Fibroblast of mammary gland (primary cell): ENCODE data around the gene PTK6.

Experiments
- DNase-seq: peaks from one replicate; pipeline ENCODE4 v3.0.0-alpha.2; 2010; ENCODE audit warnings: low read depth
- H3K4me3 ChIP-seq: 2 replicates; pipeline ENCODE4 v1.5.1; 2011; ENCODE audit warnings: low read depth, mild to moderate bottlenecking, low read length, moderate library complexity; ENCODE audit not compliant: control insufficient read depth
- CTCF ChIP-seq: conservative IDR thresholded peaks from 2 replicates; pipeline ENCODE4 v1.5.1; 2011; ENCODE audit warnings: low read depth, low read length, inconsistent platforms; ENCODE audit not compliant: control insufficient read depth, insufficient read depth

PTK6 gene

DNA sequence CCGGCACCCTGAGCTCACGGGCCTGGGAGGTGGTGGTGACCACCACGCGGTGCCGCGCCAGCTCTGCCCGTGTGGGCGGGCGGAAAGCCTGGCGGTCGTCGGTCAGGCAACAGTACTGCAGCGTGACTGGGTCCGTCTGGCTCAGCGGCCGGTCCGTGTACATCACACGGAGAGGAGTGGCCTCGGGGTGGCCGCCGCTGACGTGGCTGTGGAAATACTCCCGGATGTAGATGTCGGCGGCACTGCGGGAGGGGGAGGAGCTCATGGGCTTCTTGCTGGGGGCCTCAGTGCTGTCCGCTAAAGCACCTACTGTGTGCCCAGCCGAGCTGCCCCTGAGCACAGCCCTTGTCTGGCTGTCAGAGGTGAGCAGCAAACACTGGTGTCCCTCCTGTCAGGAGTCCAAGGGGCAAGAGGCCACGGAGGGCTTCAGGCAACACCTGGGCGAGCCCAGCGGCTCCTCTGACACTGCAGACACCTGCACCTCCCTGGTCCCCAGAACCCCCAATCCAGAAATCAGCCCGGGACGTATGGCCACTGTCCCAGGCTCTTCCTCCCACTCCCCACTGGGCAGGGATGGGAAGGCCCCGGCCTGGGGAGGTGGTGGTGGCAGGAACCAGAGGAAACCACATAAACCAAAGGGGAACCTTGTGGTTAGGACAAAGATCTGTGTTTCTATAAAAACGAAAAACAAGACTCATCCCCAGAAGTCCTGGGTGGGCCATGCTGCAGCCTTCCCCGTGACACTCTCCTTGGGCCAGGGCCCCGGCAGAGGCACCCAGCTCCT, 30.4 kb upstream of the PTK6 start:
- no peak for TF ChIP-seq CTCF
- no peak for DNase-seq
- H3K4me3 ChIP-seq: no peak overlapping the region

DNA sequence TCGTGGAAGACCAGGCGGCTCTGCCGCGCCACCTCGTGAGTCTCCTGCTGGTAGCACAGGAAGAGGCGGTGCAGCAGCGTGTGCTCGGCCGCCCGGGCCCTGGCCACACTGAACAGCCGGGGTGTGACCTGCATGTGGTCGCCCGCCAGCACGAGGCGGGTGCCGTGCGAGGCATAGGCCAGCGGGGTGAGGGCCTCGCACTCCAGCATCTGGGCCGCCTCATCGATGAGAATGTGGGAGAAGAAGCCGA, 29.9 kb upstream of the PTK6 start:
- H3K4me3 ChIP-seq: no peak overlapping the region
- no peak for DNase-seq
- no peak for TF ChIP-seq CTCF

- TF ChIP-seq CTCF: no peak
- no peak for DNase-seq
- H3K4me3 ChIP-seq: no peak overlapping the region
Measured at GRCh38 chr20:63566395-63567135, 29.4 kb upstream of the PTK6 start.

- no peak for DNase-seq
- TF ChIP-seq CTCF: no peak
- H3K4me3 ChIP-seq: no peak overlapping the region
Measured at GRCh38 chr20:63565699-63566335, 28.6 kb upstream of the PTK6 start.

DNA sequence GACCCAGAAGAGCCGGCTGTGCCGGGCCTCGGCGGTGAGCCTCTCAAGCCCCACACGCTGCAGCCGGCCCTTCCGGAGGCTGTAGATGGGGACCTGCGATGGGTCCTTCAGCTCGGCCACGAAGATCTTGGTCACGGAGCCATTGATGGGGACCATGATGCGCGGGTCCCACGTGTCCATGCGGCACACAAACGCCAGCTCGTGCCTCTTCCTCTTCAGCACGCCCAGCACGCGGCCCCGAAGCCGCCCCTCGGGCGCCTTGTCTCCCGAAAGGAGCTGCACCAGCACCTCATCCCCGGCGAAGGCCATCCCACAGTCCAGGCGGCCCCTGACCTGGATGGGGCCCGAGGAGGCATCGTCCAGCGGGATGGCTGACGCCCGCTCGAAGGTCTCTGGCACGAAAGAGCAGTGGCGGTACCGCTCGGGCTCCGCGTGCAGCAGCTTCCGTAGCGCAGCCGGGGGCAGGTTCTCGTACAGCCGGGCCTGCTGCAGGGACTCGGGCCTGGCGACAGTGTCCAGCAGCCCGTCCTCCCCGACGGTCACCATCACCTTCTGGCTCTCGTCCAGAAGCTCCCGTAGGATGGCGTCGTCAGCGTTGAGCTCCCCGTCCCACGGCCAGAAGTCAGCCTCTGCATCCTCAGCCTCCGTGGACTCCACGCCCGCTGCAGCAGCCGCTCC, 28.0 kb upstream of the PTK6 start:
- no peak for DNase-seq

More for the DNA sequence above, 28.0 kb upstream of the PTK6 start:
- no peak overlapping the region for H3K4me3 ChIP-seq
- no peak for TF ChIP-seq CTCF
